RWPE1 (cell line): Measurements from ENCODE around the gene PTBP3.

Experiments
- CTCF ChIA-PET: fragments of 350-600 bp; sonication (Branson Sonifier 250); formaldehyde crosslinking; extraction: SDS; loops from one replicate; lab custom pipeline; 2021; lab: Yijun Ruan, JAX
- POLR2A ChIA-PET: fragments of 400-600 bp; formaldehyde crosslinking; extraction: SDS; loops from one replicate; lab custom pipeline; 2020; ENCODE audit warnings: antibody characterized with exemption; ENCODE audit not compliant: low non-redundant PET; lab: Yijun Ruan, JAX
- DNase-seq: peaks from one replicate; pipeline ENCODE4 v3.0.0; 2012; ENCODE audit warnings: low spot score
- H3K27ac ChIP-seq: fragments of 450-650 bp; 2 replicates; pipeline ENCODE4 v1.5.1; 2017
- CTCF ChIP-seq: fragments of 450-650 bp; conservative IDR thresholded peaks from 2 replicates; pipeline ENCODE4 v1.5.1; 2017; ENCODE audit warnings: low read depth, mild to moderate bottlenecking

PTBP3 gene

GRCh38 chr9:112187404-112187803 lies 146.0 kb downstream of the PTBP3 start:
- no peak overlapping the region for H3K27ac ChIP-seq
- POLR2A ChIA-PET = no interaction called here
- CTCF ChIA-PET = interaction anchor here (1.0 kb wide), 1 partner anchor 74 kb away, joined by 4 read pairs; no protein-coding TSS in a partner anchor
- no peak for DNase-seq
- no peak for TF ChIP-seq CTCF

DNA sequence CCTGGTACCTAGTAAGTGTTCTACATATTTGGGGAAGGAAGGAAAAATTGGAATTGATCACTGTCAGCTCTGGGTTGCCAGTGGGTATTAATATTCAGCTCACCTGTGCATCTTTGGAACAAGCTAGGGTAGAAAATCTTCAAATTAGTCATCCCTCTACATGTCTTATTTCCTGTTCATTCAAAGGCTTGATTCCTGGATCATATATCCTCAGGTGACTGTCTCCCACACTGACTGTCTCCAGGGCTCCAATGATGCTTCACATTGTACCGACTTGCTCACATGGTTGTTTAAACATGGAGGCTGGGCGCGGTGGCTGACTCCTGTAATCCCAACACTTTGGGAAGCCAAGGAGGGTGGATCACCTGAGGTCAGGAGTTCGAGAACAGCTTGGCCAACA lies 146.7 kb downstream of the PTBP3 start:
- DNase-seq = no peak
- POLR2A ChIA-PET = no interaction called here
- TF ChIP-seq CTCF = no peak
- CTCF ChIA-PET = no interaction called here
- no peak overlapping the region for H3K27ac ChIP-seq

GRCh38 chr9:112184946-112185345 lies 148.5 kb downstream of the PTBP3 start:
- TF ChIP-seq CTCF = no peak
- CTCF ChIA-PET = interaction anchor here (0.6 to 1.0 kb wide), 3 partner anchors 19 to 1479 kb away, joined by 4 to 6 read pairs (median 6); no protein-coding TSS in a partner anchor
- POLR2A ChIA-PET = no interaction called here
- DNase-seq = no peak
- H3K27ac ChIP-seq = no peak overlapping the region

GRCh38 chr9:112184221-112184620 lies 149.2 kb downstream of the PTBP3 start:
- H3K27ac ChIP-seq = no peak overlapping the region
- POLR2A ChIA-PET = no interaction called here
- no peak for DNase-seq
- TF ChIP-seq CTCF = no peak
- CTCF ChIA-PET = interaction anchor here (0.8 to 1.0 kb wide), 3 partner anchors 57 to 177 kb away, joined by 3 to 4 read pairs (median 3); no protein-coding TSS in a partner anchor

- no peak for DNase-seq
- ChIA-PET POLR2A (interaction anchor here (0.6 kb wide), 1 partner anchor 67 kb away, joined by 3 read pairs; no protein-coding TSS in a partner anchor), CTCF (no interaction called here)
- TF ChIP-seq CTCF = no peak
- no peak overlapping the region for H3K27ac ChIP-seq
Observed at GRCh38 chr9:112180387-112180881, 153.0 kb downstream of the PTBP3 start.

GRCh38 chr9:112179816-112180215 lies 153.6 kb downstream of the PTBP3 start:
- TF ChIP-seq CTCF = no peak
- no peak for DNase-seq
- no peak overlapping the region for H3K27ac ChIP-seq
- ChIA-PET CTCF (interaction anchor here (0.7 kb wide), 1 partner anchor 9 kb away, joined by 7 read pairs; no protein-coding TSS in a partner anchor), POLR2A (interaction anchor here (0.6 kb wide), 1 partner anchor 66 kb away, joined by 3 read pairs; no protein-coding TSS in a partner anchor)
